ENCODE results near the gene EFR3B.

GRCh38 chr2:25158096-25158852 is 116.4 kb downstream of the EFR3B start:
- TF ChIP-seq ZNF70 (CRISPR knock-in tag; IDR thresholded peaks at IDR 0.05) (no peak), ZFP30 (CRISPR knock-in tag; IDR thresholded peaks at IDR 0.05) (no peak), ZNF565 (CRISPR knock-in tag; conservative IDR thresholded peaks at IDR 0.05; ENCODE audit: low read depth) (no peak), ZFP3 (CRISPR knock-in tag; IDR thresholded peaks at IDR 0.05) (no peak), ARNTL (CRISPR knock-in tag; IDR thresholded peaks at IDR 0.05; ENCODE audit: borderline replicate concordance, low read depth) (no peak), ZNF8 (CRISPR knock-in tag; IDR thresholded peaks at IDR 0.05) (no peak), RARB (CRISPR knock-in tag; IDR thresholded peaks at IDR 0.05) (no peak), BACH2 (CRISPR knock-in tag; IDR thresholded peaks at IDR 0.05; ENCODE audit: borderline replicate concordance) (no peak), PPARA (CRISPR knock-in tag; IDR thresholded peaks at IDR 0.05; ENCODE audit: borderline replicate concordance) (no peak)
- TF ChIP-seq, protein P1, sequence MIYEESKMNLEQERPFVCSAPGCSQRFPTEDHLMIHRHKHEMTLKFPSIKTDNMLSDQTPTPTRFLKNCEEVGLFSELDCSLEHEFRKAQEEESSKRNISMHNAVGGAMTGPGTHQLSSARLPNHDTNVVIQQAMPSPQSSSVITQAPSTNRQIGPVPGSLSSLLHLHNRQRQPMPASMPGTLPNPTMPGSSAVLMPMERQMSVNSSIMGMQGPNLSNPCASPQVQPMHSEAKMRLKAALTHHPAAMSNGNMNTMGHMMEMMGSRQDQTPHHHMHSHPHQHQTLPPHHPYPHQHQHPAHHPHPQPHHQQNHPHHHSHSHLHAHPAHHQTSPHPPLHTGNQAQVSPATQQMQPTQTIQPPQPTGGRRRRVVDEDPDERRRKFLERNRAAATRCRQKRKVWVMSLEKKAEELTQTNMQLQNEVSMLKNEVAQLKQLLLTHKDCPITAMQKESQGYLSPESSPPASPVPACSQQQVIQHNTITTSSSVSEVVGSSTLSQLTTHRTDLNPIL (CRISPR knock-in tag; IDR thresholded peaks at IDR 0.05; ENCODE audit: low read depth), result no peak
- TF ChIP-seq, protein P2, sequence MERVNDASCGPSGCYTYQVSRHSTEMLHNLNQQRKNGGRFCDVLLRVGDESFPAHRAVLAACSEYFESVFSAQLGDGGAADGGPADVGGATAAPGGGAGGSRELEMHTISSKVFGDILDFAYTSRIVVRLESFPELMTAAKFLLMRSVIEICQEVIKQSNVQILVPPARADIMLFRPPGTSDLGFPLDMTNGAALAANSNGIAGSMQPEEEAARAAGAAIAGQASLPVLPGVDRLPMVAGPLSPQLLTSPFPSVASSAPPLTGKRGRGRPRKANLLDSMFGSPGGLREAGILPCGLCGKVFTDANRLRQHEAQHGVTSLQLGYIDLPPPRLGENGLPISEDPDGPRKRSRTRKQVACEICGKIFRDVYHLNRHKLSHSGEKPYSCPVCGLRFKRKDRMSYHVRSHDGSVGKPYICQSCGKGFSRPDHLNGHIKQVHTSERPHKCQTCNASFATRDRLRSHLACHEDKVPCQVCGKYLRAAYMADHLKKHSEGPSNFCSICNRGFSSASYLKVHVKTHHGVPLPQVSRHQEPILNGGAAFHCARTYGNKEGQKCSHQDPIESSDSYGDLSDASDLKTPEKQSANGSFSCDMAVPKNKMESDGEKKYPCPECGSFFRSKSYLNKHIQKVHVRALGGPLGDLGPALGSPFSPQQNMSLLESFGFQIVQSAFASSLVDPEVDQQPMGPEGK (CRISPR knock-in tag; IDR thresholded peaks at IDR 0.05; ENCODE audit: borderline replicate concordance), result no peak
- TF ChIP-seq, protein P3, sequence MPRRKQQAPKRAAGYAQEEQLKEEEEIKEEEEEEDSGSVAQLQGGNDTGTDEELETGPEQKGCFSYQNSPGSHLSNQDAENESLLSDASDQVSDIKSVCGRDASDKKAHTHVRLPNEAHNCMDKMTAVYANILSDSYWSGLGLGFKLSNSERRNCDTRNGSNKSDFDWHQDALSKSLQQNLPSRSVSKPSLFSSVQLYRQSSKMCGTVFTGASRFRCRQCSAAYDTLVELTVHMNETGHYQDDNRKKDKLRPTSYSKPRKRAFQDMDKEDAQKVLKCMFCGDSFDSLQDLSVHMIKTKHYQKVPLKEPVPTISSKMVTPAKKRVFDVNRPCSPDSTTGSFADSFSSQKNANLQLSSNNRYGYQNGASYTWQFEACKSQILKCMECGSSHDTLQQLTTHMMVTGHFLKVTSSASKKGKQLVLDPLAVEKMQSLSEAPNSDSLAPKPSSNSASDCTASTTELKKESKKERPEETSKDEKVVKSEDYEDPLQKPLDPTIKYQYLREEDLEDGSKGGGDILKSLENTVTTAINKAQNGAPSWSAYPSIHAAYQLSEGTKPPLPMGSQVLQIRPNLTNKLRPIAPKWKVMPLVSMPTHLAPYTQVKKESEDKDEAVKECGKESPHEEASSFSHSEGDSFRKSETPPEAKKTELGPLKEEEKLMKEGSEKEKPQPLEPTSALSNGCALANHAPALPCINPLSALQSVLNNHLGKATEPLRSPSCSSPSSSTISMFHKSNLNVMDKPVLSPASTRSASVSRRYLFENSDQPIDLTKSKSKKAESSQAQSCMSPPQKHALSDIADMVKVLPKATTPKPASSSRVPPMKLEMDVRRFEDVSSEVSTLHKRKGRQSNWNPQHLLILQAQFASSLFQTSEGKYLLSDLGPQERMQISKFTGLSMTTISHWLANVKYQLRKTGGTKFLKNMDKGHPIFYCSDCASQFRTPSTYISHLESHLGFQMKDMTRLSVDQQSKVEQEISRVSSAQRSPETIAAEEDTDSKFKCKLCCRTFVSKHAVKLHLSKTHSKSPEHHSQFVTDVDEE (CRISPR knock-in tag; IDR thresholded peaks at IDR 0.05), result no peak

All from SK-N-SH treated with all-trans-retinoic acid at 6 μM for 48 hours (cell line).